K562 (cell line): Measurements from ENCODE around the gene ACRV1. TPM values are rescaled to one million over a fixed set of nuclear protein-coding genes. Genes with fewer than 3 reads are reported as not detected.

ENCODE experiments used
- ARHGAP35 ChIP-seq: fragments of 450-650 bp; IDR thresholded peaks from 2 replicates; pipeline ENCODE4 v1.6.1; 2018; ENCODE audit not compliant: partially characterized antibody
- ARID3A ChIP-seq: IDR thresholded peaks from 2 replicates; pipeline ENCODE4 v1.6.1; 2012; ENCODE audit warnings: low read depth, low read length, improper control_type of control experiment, borderline replicate concordance
- CBX2 ChIP-seq: fragments of 200-600 bp; sonication (generic); IDR thresholded peaks from one replicate; pipeline ENCODE4 v1.6.1; 2012; ENCODE audit warnings: mild to moderate bottlenecking, low read length, inconsistent platforms; ENCODE audit not compliant: insufficient read depth, poor library complexity, severe bottlenecking
- CCAR2 ChIP-seq: fragments of 200-400 bp; formaldehyde crosslinking; IDR thresholded peaks from 2 replicates; pipeline ENCODE4 v1.6.1; 2017; ENCODE audit warnings: mild to moderate bottlenecking, low read depth, low read length
- CHAMP1 ChIP-seq: fragments of 450-650 bp; IDR thresholded peaks from 2 replicates; pipeline ENCODE4 v1.6.1; 2016; ENCODE audit warnings: mild to moderate bottlenecking
- DACH1 ChIP-seq: fragments of 450-650 bp; IDR thresholded peaks from 2 replicates; pipeline ENCODE4 v1.6.1; 2018; ENCODE audit not compliant: partially characterized antibody
- DLX4 ChIP-seq: fragments of 250-450 bp; sonication (Bioruptor Pico); IDR thresholded peaks from 2 replicates; pipeline ENCODE4 v1.6.1; 2021; ENCODE audit warnings: mild to moderate bottlenecking
- DPF2 ChIP-seq: fragments of 450-650 bp; IDR thresholded peaks from 2 replicates; pipeline ENCODE4 v1.6.1; 2016
- ELK1 ChIP-seq: sonication (generic); formaldehyde crosslinking; IDR thresholded peaks from 2 replicates; pipeline ENCODE4 v1.8.1; 2022; ENCODE audit warnings: missing genetic modification reagents
- ESRRA ChIP-seq: fragments of 450-650 bp; IDR thresholded peaks from 2 replicates; pipeline ENCODE4 v1.6.1; 2014; ENCODE audit warnings: low read depth, mild to moderate bottlenecking, moderate library complexity, borderline replicate concordance
- FOXJ2 ChIP-seq: fragments of 200-800 bp; sonication (Bioruptor generic); IDR thresholded peaks from 2 replicates; pipeline ENCODE4 v1.6.1; 2016; ENCODE audit warnings: missing genetic modification characterization, missing compliant biosample characterization
- GABPA ChIP-seq: fragments of 200-800 bp; sonication (Bioruptor generic); conservative IDR thresholded peaks from 2 replicates; pipeline ENCODE4 v1.6.1; 2016; ENCODE audit warnings: low read depth, missing genetic modification characterization, missing compliant biosample characterization
- HDAC2 ChIP-seq: fragments of 450-650 bp; IDR thresholded peaks from 2 replicates; pipeline ENCODE4 v1.6.1; 2016; ENCODE audit warnings: mild to moderate bottlenecking
- ILK ChIP-seq: fragments of 450-650 bp; IDR thresholded peaks from 2 replicates; pipeline ENCODE4 v1.6.1; 2016; ENCODE audit warnings: missing genetic modification characterization, low read depth, mild to moderate bottlenecking, missing compliant biosample characterization, moderate library complexity, borderline replicate concordance
- JUNB ChIP-seq: fragments of 450-650 bp; formaldehyde crosslinking; conservative IDR thresholded peaks from 2 replicates; pipeline ENCODE4 v1.4.0; 2020; ENCODE audit warnings: mild to moderate bottlenecking
- MIER1 ChIP-seq: fragments of 450-650 bp; IDR thresholded peaks from 2 replicates; pipeline ENCODE4 v1.6.1; 2016; ENCODE audit warnings: antibody characterized with exemption, mild to moderate bottlenecking, low read depth
- MYC ChIP-seq, 2 experiments: fragments of 250-450 bp in 1 of 2; sonication (Bioruptor Pico) in 1 of 2; IDR thresholded peaks; 2 replicates each; pipeline versions ENCODE4 v1.5.1 to v1.6.1; 2012 to 2021; ENCODE audit warnings: low read depth in 2 of 2, borderline replicate concordance in 1 of 2, improper control_type of control experiment in 1 of 2, low read length in 1 of 2, mild to moderate bottlenecking in 1 of 2, moderate library complexity in 1 of 2
- SAFB ChIP-seq: fragments of 200-400 bp; formaldehyde crosslinking; IDR thresholded peaks from 2 replicates; pipeline ENCODE4 v1.6.1; 2017; ENCODE audit warnings: low read depth, low read length, borderline replicate concordance
- SMAD1 ChIP-seq: fragments of 150-350 bp; IDR thresholded peaks from 2 replicates; pipeline ENCODE4 v1.6.1; 2014; ENCODE audit warnings: low read length, low read depth; ENCODE audit not compliant: partially characterized antibody
- THRB ChIP-seq: fragments of 450-650 bp; formaldehyde crosslinking; conservative IDR thresholded peaks from 2 replicates; pipeline ENCODE4 v1.4.0; 2022; ENCODE audit warnings: mild to moderate bottlenecking, missing genetic modification characterization
- ZNF23 ChIP-seq: fragments of 250-450 bp; sonication (Bioruptor Pico); IDR thresholded peaks from 2 replicates; pipeline ENCODE4 v1.4.0; 2020; ENCODE audit warnings: mild to moderate bottlenecking
- ZNF431 ChIP-seq: sonication (generic); formaldehyde crosslinking; IDR thresholded peaks from 2 replicates; pipeline ENCODE4 v1.8.0; 2022; ENCODE audit warnings: mild to moderate bottlenecking, missing genetic modification reagents
- ZNF436 ChIP-seq: fragments of 250-450, 450-650 bp; sonication (Bioruptor Pico); formaldehyde crosslinking; IDR thresholded peaks from 2 replicates; pipeline ENCODE4 v1.7.0; 2020; ENCODE audit warnings: mild to moderate bottlenecking
- polyA plus RNA-seq, 8 experiments: library from polyadenylated mRNA; depleted of rRNA in 4 of 8; stranded (reverse) in 5 of 8; unstranded in 3 of 8; fragments of >200 nt; fragmentation: Nextera tagmentation in 2 of 8; fragmentation: Illumina TruSeq in 1 of 8; extraction: Ambion mirVana in 2 of 8; extraction: Trizol in 1 of 8; gene quantifications; 2 replicates each; pipeline versions ENCODE4 v1.2.1 to v1.2.3, GENCODE V29; 2011 to 2014; ENCODE audit warnings: inconsistent platforms in 1 of 8, missing spikeins in 1 of 8
- total RNA-seq, 7 experiments: library from RNA; depleted of rRNA in 6 of 7; stranded (reverse); fragments of >200 nt in 6 of 7; fragmentation: Illumina TruSeq in 2 of 7; extraction: Trizol in 2 of 7; gene quantifications; 2 replicates each; pipeline versions ENCODE4 v1.2.1 to v1.2.3, GENCODE V29; 2011 to 2021; ENCODE audit warnings: low replicate concordance in 1 of 7

Gene ACRV1
- total and polyA plus RNA-seq, 9 of the 15 experiments (the other 6 are each of a cell fraction or from before 2014, with no cell fraction given): 0.22 to 0.25 TPM; not detected in 7

GRCh38 chr11:125625225-125625629 lies 55.4 kb downstream of the ACRV1 start (continued):
- TF ChIP-seq CHAMP1: no peak; the same call in 1 of the 2 replicates
- no peak for TF ChIP-seq DACH1
- no peak for TF ChIP-seq MIER1
- TF ChIP-seq SMAD1: no peak
- no peak for TF ChIP-seq SAFB
- no peak for TF ChIP-seq JUNB
- TF ChIP-seq DPF2: no peak
- TF ChIP-seq ZNF23: no peak
- TF ChIP-seq HDAC2: no peak
- TF ChIP-seq CCAR2: no peak
- no peak for TF ChIP-seq ZNF436 (CRISPR knock-in tag)
- no peak for TF ChIP-seq GABPA
- no peak for TF ChIP-seq ELK1
- TF ChIP-seq ZNF431 (CRISPR knock-in tag): no peak
- 0 out of 2 replicates have a peak, but pooled peaks have one; percentile 11 for TF ChIP-seq THRB (CRISPR knock-in tag)
- no peak for TF ChIP-seq ARID3A
- TF ChIP-seq ILK (tag): no peak
- TF ChIP-seq CBX2: no peak
- no peak; the same call in 1 of the 2 replicates for TF ChIP-seq MYC (IDR thresholded peaks at IDR 0.05; ENCODE audit: low read depth, low read length)
- TF ChIP-seq MYC (CRISPR knock-in tag; IDR thresholded peaks at IDR 0.05; ENCODE audit: borderline replicate concordance, low read depth): no peak; the same call in 1 of the 2 replicates
- no peak for TF ChIP-seq ARHGAP35
- no peak for TF ChIP-seq ESRRA
- 0 out of 2 replicates have a peak, but pooled peaks have one; percentile 66 for TF ChIP-seq FOXJ2
- no peak for TF ChIP-seq DLX4
